GM23338 (cell line): Measurements from ENCODE around the gene TSPAN12. TPM values are rescaled to one million over a fixed set of nuclear protein-coding genes. Genes with fewer than 3 reads are reported as not detected.
A peak's percentile ranks its signal among the peaks of the same experiment; 100 is the strongest.

Source experiments
- ATAC-seq: fragments of 200-7000 bp; cut with Tn5 transposase; 3 replicates; pipeline ENCODE4 v1.9.1; 2020
- DNase-seq: peaks from one replicate; pipeline ENCODE4 v3.0.0-alpha.2; 2015; ENCODE audit warnings: low spot score
- H2AFZ ChIP-seq: fragments of 200-600 bp; sonication (generic); 2 replicates; pipeline ENCODE4 v1.8.0; 2016; ENCODE audit warnings: antibody characterized with exemption, mild to moderate bottlenecking, moderate library complexity
- H3F3A ChIP-seq: fragments of 200-600 bp; sonication (generic); replicated peaks from 2 replicates; pipeline ENCODE4 v1.8.0; 2017; ENCODE audit warnings: antibody characterized with exemption, mixed run types, low read depth
- H3K27ac ChIP-seq: fragments of 200-600 bp; sonication (generic); 2 replicates; pipeline ENCODE4 v1.6.1; 2016; ENCODE audit warnings: low read depth
- H3K27me3 ChIP-seq: fragments of 200-600 bp; sonication (generic); 2 replicates; pipeline ENCODE4 v1.8.0; 2016; ENCODE audit warnings: mild to moderate bottlenecking, mixed run types, moderate library complexity; ENCODE audit not compliant: insufficient read depth
- H3K36me3 ChIP-seq: fragments of 200-600 bp; sonication (generic); 2 replicates; pipeline ENCODE4 v1.8.0; 2016; ENCODE audit warnings: mild to moderate bottlenecking; ENCODE audit not compliant: insufficient read depth
- H3K4me1 ChIP-seq: fragments of 200-600 bp; sonication (generic); 2 replicates; pipeline ENCODE4 v1.8.0; 2016; ENCODE audit warnings: mild to moderate bottlenecking, moderate library complexity; ENCODE audit not compliant: insufficient read depth
- H3K4me2 ChIP-seq: fragments of 200-600 bp; sonication (generic); 2 replicates; pipeline ENCODE4 v1.7.1; 2017; ENCODE audit warnings: mixed run types
- H3K4me3 ChIP-seq: fragments of 200-600 bp; sonication (generic); 2 replicates; pipeline ENCODE4 v1.6.1; 2016; ENCODE audit warnings: mixed run types
- H3K79me2 ChIP-seq: fragments of 200-600 bp; sonication (generic); replicated peaks from 2 replicates; pipeline ENCODE4 v1.8.0; 2017; ENCODE audit warnings: mild to moderate bottlenecking; ENCODE audit not compliant: insufficient read depth
- H3K9me2 ChIP-seq: fragments of 200-600 bp; sonication (generic); 2 replicates; pipeline ENCODE4 v1.8.0; 2017; ENCODE audit not compliant: insufficient read depth
- H4K20me1 ChIP-seq: fragments of 200-600 bp; sonication (generic); replicated peaks from 2 replicates; pipeline ENCODE4 v1.8.0; 2017; ENCODE audit warnings: mild to moderate bottlenecking; ENCODE audit not compliant: insufficient read depth
- H3K27ac Mint-ChIP-seq: 2 replicates; pipeline ENCODE4 v1.8.0; 2020; ENCODE audit warnings: inconsistent platforms, mild to moderate bottlenecking, moderate library complexity, mixed read lengths
- H3K27me3 Mint-ChIP-seq: 3 replicates; pipeline ENCODE4 v1.8.0; 2022; ENCODE audit warnings: low read depth, mild to moderate bottlenecking, moderate library complexity, mixed read lengths, inconsistent platforms; ENCODE audit not compliant: insufficient read depth, poor library complexity
- H3K36me3 Mint-ChIP-seq: 3 replicates; pipeline ENCODE4 v1.8.0; 2021; ENCODE audit warnings: low read depth, mild to moderate bottlenecking, inconsistent platforms, moderate library complexity, mixed read lengths
- H3K4me1 Mint-ChIP-seq: 3 replicates; pipeline ENCODE4 v1.8.0; 2020; ENCODE audit warnings: mild to moderate bottlenecking, inconsistent platforms, mixed read lengths
- H3K4me3 Mint-ChIP-seq: 3 replicates; pipeline ENCODE4 v1.8.0; 2021; ENCODE audit warnings: moderate library complexity, mild to moderate bottlenecking, inconsistent platforms, mixed read lengths
- H3K9me3 Mint-ChIP-seq: 3 replicates; pipeline ENCODE4 v1.8.0; 2020; ENCODE audit warnings: moderate library complexity, mild to moderate bottlenecking, inconsistent platforms, mixed read lengths
- CREB1 ChIP-seq: fragments of 250-450 bp; sonication (Bioruptor Pico); IDR thresholded peaks from 2 replicates; pipeline ENCODE4 v1.5.0; 2020; ENCODE audit warnings: low read depth, mild to moderate bottlenecking, moderate library complexity
- CTCF ChIP-seq, 2 experiments: fragments of 200-600 bp in 1 of 2; sonication (generic) in 1 of 2; conservative IDR thresholded peaks; 2 replicates each; pipeline versions ENCODE4 v1.5.1 to v1.6.1; 2016 to 2017; ENCODE audit warnings: antibody characterized with exemption in 2 of 2, low read depth in 2 of 2, mild to moderate bottlenecking in 2 of 2, moderate library complexity in 1 of 2
- EZH2 ChIP-seq: fragments of 200-600 bp; sonication (generic); IDR thresholded peaks from one replicate; pipeline ENCODE4 v1.8.0; 2017; ENCODE audit warnings: antibody characterized with exemption, mild to moderate bottlenecking, low read depth; ENCODE audit not compliant: unreplicated experiment
- EZH2phosphoT487 ChIP-seq: fragments of 200-600 bp; sonication (generic); IDR thresholded peaks from one replicate; pipeline ENCODE4 v1.8.1; 2018; ENCODE audit warnings: antibody characterized with exemption; ENCODE audit not compliant: unreplicated experiment
- POLR2AphosphoS5 ChIP-seq: IDR thresholded peaks from 2 replicates; pipeline ENCODE4 v1.6.1; 2016; ENCODE audit warnings: antibody characterized with exemption, low read depth
- REST ChIP-seq: IDR thresholded peaks from one replicate; pipeline ENCODE4 v1.6.1; 2018; ENCODE audit warnings: antibody characterized with exemption; ENCODE audit not compliant: unreplicated experiment
- STAT1 ChIP-seq: IDR thresholded peaks from one replicate; pipeline ENCODE4 v1.6.1; 2016; ENCODE audit warnings: antibody characterized with exemption; ENCODE audit not compliant: unreplicated experiment
- ZNF114 ChIP-seq: fragments of 250-450 bp; sonication (Bioruptor Pico); IDR thresholded peaks from 2 replicates; pipeline ENCODE4 v1.5.0; 2020; ENCODE audit warnings: mild to moderate bottlenecking, moderate library complexity
- ZNF331 ChIP-seq: fragments of 250-450 bp; sonication (Bioruptor Pico); IDR thresholded peaks from 2 replicates; pipeline ENCODE4 v1.5.0; 2020; ENCODE audit warnings: low read depth, mild to moderate bottlenecking, moderate library complexity
- ZNF462 ChIP-seq: fragments of 250-450 bp; sonication (Bioruptor Pico); IDR thresholded peaks from 2 replicates; pipeline ENCODE4 v1.5.0; 2020; ENCODE audit warnings: mild to moderate bottlenecking, moderate library complexity
- polyA plus RNA-seq: library from polyadenylated mRNA; unstranded; fragments of >200 nt; fragmentation: Nextera tagmentation; extraction: Ambion mirVana; gene quantifications from 2 replicates; pipeline ENCODE4 v1.2.1, GENCODE V29; 2016
- total RNA-seq: library from RNA; depleted of rRNA; stranded (reverse); fragments of >200 nt; shearing (Covaris generic); gene quantifications from 2 replicates; pipeline ENCODE4 v1.2.3, GENCODE V29; 2014

The TSPAN12 gene
- total and polyA plus RNA-seq, 2 experiments from 2014 or later = 9.7 to 11.7 TPM

- Histone ChIP-seq H3K79me2 (no peaks in the 10 kb centered on the region), H3K4me2 (peak overlapping the region; percentile 95), H3K4me3 (peak overlapping the region; percentile 63), H4K20me1 (no peaks in the 10 kb centered on the region), H3K27ac (no peak overlapping the region), H3K36me3 (no peaks in the 10 kb centered on the region; the same call in 1 of the 2 replicates), H3K9me2 (no peaks in the 10 kb centered on the region), H3K4me1 (peaks cover 9% of the 10 kb centered on the region; the same call in 1 of the 2 replicates), H2AFZ (0 out of 2 replicates have a peak overlapping the region, but pooled peaks have one; percentile 98), H3F3A (no peaks in the 10 kb centered on the region; the same call in 1 of the 2 replicates), H3K27me3 (peaks cover 16% of the 10 kb centered on the region; the same call in 1 of the 2 replicates)
- ATAC-seq (no peak), DNase-seq (no peak)
- H3K9me3 Mint-ChIP-seq = no peaks in the 10 kb centered on the region; the same call in 2 of the 3 replicates
- peaks cover 24% of the 10 kb centered on the region for H3K4me1 Mint-ChIP-seq
- TF ChIP-seq ZNF331 (CRISPR knock-in tag) (no peak), CTCF (conservative IDR thresholded peaks at IDR 0.05; ENCODE audit: low read depth in 2 of 2) (no peak), EZH2 (no peak), CREB1 (CRISPR knock-in tag) (no peak), ZNF114 (CRISPR knock-in tag) (no peak), STAT1 (no peak)
- H3K27me3 Mint-ChIP-seq = peaks cover 5% of the 10 kb centered on the region
- H3K36me3 Mint-ChIP-seq = no peaks in the 10 kb centered on the region
- peak overlapping the region; percentile 88 for H3K4me3 Mint-ChIP-seq
- H3K27ac Mint-ChIP-seq = no peak overlapping the region
These were observed 1.7 kb downstream of the TSPAN12 start for GRCh38 chr7:120856198-120856597.

GRCh38 chr7:120852700-120853099 is 5.2 kb downstream of the TSPAN12 start:
- no peak overlapping the region for H3K4me2 ChIP-seq
- peaks cover 21% of the 10 kb centered on the region for H3K4me1 Mint-ChIP-seq
- H3K9me2 ChIP-seq = no peaks in the 10 kb centered on the region
- H3K36me3 ChIP-seq = no peaks in the 10 kb centered on the region; the same call in 1 of the 2 replicates
- H3F3A ChIP-seq = no peaks in the 10 kb centered on the region; the same call in 1 of the 2 replicates
- H3K9me3 Mint-ChIP-seq = no peaks in the 10 kb centered on the region
- H3K27me3 Mint-ChIP-seq = peaks cover 8% of the 10 kb centered on the region
- no peaks in the 10 kb centered on the region for H3K36me3 Mint-ChIP-seq
- TF ChIP-seq EZH2phosphoT487 (no peak), POLR2AphosphoS5 (no peak), ZNF462 (CRISPR knock-in tag) (no peak), CREB1 (CRISPR knock-in tag) (no peak), ZNF114 (CRISPR knock-in tag) (no peak), REST (no peak)
- no peaks in the 10 kb centered on the region for H4K20me1 ChIP-seq
- DNase-seq = no peak
- no peak overlapping the region for H2AFZ ChIP-seq
- peaks cover 11% of the 10 kb centered on the region; the same call in 1 of the 2 replicates for H3K27me3 ChIP-seq
- no peak overlapping the region for H3K4me3 ChIP-seq
- peaks cover 9% of the 10 kb centered on the region; the same call in 1 of the 2 replicates for H3K4me1 ChIP-seq
- no peak overlapping the region for H3K27ac Mint-ChIP-seq
- no peak overlapping the region for H3K4me3 Mint-ChIP-seq
- H3K79me2 ChIP-seq = no peaks in the 10 kb centered on the region
- ATAC-seq = no peak
- no peak overlapping the region for H3K27ac ChIP-seq
